UCSD-AML1 (cell line): ENCODE data around the gene GPR152.
A peak's percentile ranks its signal among the peaks of the same experiment; 100 is the strongest.

Experiments used
- DNase-seq: peaks from one replicate; lab custom pipeline; 2025; ENCODE audit not compliant: unreplicated experiment; lab: John Stamatoyannopoulos, UW

Gene GPR152

DNA sequence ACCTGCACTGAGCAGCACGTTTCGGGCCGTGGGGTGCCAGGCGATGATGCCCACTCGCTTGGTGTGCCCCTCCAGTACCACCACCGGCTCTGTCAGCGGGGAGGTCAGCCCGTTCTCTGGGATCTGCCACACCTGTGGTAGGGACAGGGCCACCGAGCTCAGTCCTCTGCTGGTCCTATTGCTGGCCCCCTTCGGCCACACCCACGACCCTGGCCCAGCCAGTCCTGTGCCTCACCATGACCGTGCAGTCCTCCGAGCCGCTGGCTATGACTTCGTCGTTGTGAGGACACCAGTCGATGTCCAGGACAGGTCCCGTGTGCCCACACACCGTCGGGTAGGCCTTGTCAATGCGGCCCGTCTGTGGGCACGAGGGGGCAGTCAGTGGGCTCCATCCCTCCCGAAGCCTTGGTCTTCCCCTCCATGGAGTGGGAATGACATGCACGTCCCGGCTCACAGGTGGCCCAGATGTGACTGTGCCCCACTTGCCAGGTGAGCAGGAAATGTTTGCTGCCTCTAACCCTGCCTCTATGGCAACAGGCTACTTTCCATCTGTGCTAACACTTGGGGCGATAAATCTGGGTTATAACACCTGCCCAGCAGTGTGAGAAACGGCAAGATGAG is 10.7 kb downstream of the GPR152 start:
- no peak for DNase-seq

DNA sequence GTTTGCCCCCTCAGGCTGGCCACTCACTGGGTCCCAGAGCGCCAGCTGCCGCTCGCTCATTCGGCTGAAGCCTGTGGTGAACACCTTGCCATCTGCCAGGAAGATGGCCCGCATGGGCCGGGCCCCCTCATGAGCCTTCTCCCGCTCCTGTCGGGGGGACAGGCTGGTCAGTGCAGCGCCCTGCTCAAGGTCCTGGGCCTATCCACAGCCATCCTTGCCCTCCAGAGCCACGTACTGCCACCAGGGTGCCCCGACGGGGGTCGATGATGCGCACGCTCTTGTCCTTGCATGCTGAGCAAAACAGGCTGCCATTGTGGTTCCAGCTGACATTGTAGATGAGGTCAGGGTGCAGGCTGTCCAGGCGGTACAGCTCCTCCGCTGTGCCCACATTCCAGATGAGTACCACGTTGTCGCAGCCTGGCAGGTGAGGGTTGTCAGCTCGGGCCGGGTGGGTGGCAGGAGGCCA is 11.4 kb downstream of the GPR152 start:
- no peak for DNase-seq

DNA sequence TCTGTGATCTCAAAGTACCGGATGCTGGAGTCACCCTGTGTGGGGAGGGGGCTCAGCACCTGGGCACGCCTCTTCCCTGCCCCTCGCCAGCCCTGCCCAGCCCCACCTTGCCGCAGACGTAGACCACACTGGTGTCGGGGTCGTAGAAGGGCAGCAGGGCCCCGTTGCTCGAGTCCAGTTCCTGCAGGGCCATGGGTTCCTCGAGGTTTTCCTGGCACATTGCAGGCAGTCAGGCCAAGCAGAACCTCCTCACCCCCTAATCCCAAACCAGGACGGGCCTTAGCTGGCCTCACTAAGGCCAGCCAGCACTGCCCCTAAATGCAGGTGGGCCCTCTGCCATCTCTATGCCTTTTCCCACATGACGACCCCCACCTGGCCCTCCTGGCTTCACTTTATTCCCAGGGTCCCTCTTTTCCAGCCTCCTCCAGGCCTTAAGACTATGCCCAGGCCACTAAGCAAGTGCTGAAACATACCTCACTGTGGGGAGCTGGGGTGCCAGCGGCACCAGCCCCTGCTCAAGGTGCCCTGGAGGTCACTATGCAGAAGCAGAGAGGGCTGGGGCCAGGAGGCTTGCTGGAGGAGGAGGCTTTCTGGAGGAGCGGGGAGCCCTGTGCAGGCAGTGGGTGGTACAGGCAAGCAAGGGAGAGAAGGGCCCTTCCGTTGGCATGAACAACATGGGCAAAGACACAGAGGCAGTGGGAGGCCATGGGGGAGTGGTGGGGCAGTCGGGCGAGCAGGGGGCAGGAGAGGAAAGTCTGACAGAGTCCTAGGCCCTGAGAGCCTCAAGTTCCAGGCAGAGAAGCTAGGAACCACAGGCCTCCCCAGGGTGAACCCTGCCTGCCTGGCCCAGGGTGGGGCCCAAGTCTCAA is 12.1 kb downstream of the GPR152 start:
- no peak for DNase-seq

DNA sequence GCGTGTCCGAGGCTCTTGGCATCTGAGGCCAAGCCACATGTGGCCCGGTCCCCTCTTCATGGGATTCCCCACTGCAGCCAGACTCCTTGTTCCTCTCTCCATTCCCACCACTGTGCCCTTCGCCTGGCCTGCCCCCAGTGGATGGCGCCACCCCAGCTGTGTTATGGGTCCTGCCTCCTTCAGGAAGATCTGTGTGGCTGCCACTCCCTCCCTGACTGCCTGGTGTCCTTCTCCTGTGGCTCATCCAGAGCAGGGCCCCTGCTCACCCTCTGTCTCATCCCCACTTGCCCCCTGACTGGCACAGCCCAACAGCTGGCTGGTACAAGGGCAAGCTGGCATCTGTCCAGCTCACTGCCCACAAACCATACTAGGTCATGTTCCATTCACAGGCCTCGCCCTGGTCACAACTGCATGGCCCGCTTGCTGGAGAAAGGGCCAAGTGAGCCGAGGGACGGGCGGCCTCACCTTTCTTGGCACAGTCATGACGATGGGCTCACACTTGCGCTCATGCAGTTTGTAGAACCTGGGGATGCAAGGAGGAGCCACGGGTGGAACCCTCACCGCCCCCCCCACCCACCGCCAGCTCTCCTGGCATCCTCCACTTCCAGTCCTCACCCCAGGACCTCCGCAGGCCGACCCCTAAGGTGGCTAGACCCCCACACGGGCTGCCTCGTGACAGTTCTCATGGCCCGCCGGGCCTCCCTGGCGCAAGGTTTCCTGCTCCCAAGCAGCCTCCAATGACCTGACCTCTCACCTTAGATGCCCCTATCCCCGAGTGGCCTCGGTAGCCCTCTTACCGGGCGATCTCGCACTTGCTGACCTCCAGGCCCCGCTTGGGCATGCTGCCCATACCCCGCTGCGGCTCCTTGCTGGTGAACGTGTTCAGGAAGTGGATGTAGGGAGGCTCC is 13.0 kb downstream of the GPR152 start:
- DNase-seq = peak; percentile 71

GRCh38 chr11:67438158-67438902 is 14.2 kb downstream of the GPR152 start:
- no peak for DNase-seq

DNA sequence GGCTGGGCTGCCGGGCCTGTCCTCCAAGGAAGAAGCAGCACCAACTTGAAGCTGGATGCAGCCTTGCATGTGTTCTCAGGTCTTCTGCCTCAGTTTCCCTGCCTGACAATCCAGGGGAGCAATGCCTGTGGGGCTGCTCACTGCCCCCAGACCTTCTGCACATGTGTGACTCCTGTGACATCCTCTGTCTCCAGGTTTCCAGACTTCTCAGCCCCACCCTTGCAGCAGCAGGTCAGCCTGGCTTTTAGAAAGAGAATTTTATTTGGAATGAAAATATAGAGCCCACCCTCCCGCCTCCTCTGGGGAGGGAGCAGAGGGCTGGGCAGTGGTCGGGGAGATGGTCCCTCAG is 14.7 kb downstream of the GPR152 start:
- DNase-seq = no peak

GRCh38 chr11:67437082-67437808 is 15.3 kb downstream of the GPR152 start, which contains the start of gene PTPRCAP:
Gene PTPRCAP (minus strand): TSS chr11:67437682. CDS start chr11:67437619, 63 bp downstream.
- DNase-seq = peak; percentile 82

DNA sequence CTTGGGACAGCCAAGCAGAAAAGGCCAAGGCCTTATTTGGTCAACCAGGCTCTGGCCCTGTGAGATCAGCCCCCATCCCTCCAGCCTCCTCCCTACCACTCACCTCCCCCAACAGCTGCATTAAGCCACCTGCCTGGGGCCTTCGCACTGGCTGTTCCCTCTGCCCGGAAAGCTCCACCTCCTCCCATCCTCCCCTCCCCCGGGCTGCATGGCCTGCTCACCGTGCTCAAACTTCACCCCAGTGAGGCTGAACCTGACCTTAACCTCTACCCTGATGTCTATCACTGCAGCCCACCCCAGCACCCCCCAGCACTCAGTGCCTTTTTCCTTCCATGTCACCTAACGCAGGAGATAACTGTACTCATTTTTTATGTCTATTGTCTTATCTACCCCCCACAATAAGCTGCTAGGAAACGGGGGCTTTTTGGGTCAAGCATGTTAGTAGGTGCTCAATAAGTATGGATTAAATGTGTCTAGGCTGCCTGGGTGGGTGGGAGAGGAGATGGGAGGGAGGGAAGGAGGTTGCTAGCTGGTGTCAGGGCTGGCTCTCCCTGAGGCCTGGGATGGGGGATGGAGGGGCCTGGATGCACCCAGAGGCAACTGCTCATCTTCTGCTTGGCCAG is 16.0 kb downstream of the GPR152 start:
- peak; percentile 61 for DNase-seq

- DNase-seq = no peak
These were observed 16.6 kb downstream of the GPR152 start for GRCh38 chr11:67435727-67436458.

DNA sequence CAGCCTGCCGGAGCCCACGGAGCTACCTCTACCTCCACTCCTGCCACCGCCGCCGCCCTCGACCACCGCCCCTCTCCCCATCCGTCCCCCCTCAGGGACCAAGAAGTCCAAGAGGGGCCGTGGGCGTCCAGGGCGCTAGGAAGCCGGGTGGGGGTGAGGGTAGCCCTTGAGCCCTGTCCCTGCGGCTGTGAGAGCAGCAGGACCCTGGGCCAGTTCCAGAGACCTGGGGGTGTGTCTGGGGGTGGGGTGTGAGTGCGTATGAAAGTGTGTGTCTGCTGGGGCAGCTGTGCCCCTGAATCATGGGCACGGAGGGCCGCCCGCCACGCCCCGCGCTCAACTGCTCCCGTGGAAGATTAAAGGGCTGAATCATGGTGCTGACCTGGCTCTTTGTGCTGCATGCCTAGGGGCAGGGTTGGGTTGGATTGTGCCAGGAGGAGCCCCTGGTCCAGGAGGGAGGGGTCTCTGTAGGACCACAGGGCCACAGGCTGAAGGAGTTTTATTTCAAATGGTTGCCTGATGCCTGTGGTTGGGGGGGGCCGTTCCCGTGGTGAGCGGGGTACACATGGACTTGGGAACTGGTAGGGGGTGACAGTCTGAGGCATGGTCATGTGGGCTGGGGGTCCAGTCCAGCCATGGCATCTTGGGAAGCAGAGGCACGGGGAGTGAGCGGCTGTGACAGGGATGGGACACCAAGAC is 17.4 kb downstream of the GPR152 start:
- no peak for DNase-seq

DNA sequence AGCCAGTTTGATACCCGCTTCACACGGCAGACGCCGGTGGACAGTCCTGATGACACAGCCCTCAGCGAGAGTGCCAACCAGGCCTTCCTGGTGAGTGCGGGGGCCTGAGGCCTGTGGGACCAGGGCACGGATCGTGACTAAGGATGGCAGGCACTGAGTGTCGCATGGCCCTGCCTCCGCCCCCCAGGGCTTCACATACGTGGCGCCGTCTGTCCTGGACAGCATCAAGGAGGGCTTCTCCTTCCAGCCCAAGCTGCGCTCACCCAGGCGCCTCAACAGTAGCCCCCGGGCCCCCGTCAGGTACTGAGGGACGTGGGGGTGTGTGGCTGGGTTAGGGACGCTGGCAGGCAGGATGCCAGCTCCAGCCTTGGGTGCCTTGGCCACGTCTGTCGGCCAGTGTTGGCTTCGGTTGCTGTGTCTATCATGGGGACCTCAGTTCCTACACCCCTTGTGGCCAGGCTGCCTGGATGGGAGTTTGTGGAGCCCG is 18.1 kb downstream of the GPR152 start:
- no peak for DNase-seq

- no peak for DNase-seq
These were observed 18.8 kb downstream of the GPR152 start for GRCh38 chr11:67433536-67434394.

GRCh38 chr11:67432655-67433349 is 19.7 kb downstream of the GPR152 start:
- no peak for DNase-seq

GRCh38 chr11:67431346-67432249 is 20.9 kb downstream of the GPR152 start:
- no peak for DNase-seq

GRCh38 chr11:67429722-67430121 is 22.8 kb downstream of the GPR152 start:
- no peak for DNase-seq
